Fibroblast of mammary gland (primary cell): ENCODE results near the gene CACNB2.
A peak's percentile ranks its signal among the peaks of the same experiment; 100 is the strongest.
"Not testable (repeated sequence)": the region's sequence is repeated elsewhere in the genome, so short reads cannot be mapped to it uniquely, and the experiment has no call there.

Experiments used
- DNase-seq: peaks from one replicate; pipeline ENCODE4 v3.0.0-alpha.2; 2010; ENCODE audit warnings: low read depth
- H3K4me3 ChIP-seq: 2 replicates; pipeline ENCODE4 v1.5.1; 2011; ENCODE audit warnings: low read depth, mild to moderate bottlenecking, low read length, moderate library complexity; ENCODE audit not compliant: control insufficient read depth
- CTCF ChIP-seq: conservative IDR thresholded peaks from 2 replicates; pipeline ENCODE4 v1.5.1; 2011; ENCODE audit warnings: low read depth, low read length, inconsistent platforms; ENCODE audit not compliant: control insufficient read depth, insufficient read depth

The CACNB2 gene

GRCh38 chr10:18151356-18151890 is 11.2 kb downstream of the CACNB2 start:
- DNase-seq: no peak
- H3K4me3 ChIP-seq: no peak overlapping the region
- no peak for TF ChIP-seq CTCF

- H3K4me3 ChIP-seq, DNase-seq: not testable (repeated sequence)
Observed at GRCh38 chr10:18153381-18153780, 13.2 kb downstream of the CACNB2 start.

GRCh38 chr10:18155321-18155720 is 15.1 kb downstream of the CACNB2 start:
- peak; percentile 48 for DNase-seq
- no peak overlapping the region for H3K4me3 ChIP-seq
- TF ChIP-seq CTCF: no peak

- DNase-seq: peak; percentile 64
- H3K4me3 ChIP-seq: not testable (repeated sequence)
Observed at GRCh38 chr10:18156797-18157196, 16.6 kb downstream of the CACNB2 start.

- H3K4me3 ChIP-seq: no peak overlapping the region
- no peak for TF ChIP-seq CTCF
- DNase-seq: peak; percentile 94
Observed at GRCh38 chr10:18157881-18158280, 17.7 kb downstream of the CACNB2 start.

- TF ChIP-seq CTCF: no peak
- DNase-seq: peak; percentile 88
- no peak overlapping the region for H3K4me3 ChIP-seq
Observed at GRCh38 chr10:18158773-18159265, 18.6 kb downstream of the CACNB2 start.

GRCh38 chr10:18159557-18159956 is 19.3 kb downstream of the CACNB2 start:
- peak; percentile 70 for DNase-seq
- no peak for TF ChIP-seq CTCF
- no peak overlapping the region for H3K4me3 ChIP-seq

- H3K4me3 ChIP-seq: no peak overlapping the region
- DNase-seq: peak; percentile 76
- TF ChIP-seq CTCF: no peak
Observed at GRCh38 chr10:18162021-18162627, 21.9 kb downstream of the CACNB2 start.
